GM08714 (cell line): ENCODE data around the gene SENP2.
"Not testable (repeated sequence)": the region's sequence is repeated elsewhere in the genome, so short reads cannot be mapped to it uniquely, and the experiment has no call there.

Experiments
- H3K4me3 ChIP-seq: fragments of 200-500 bp; sonication (Bioruptor generic); 2 replicates; pipeline ENCODE4 v1.5.1; 2014; ENCODE audit warnings: mild to moderate bottlenecking, low read length, inconsistent platforms
- ZNF274 ChIP-seq: IDR thresholded peaks from 2 replicates; pipeline ENCODE4 v1.6.1; 2012; ENCODE audit warnings: mild to moderate bottlenecking, low read depth, low read length

Gene SENP2

GRCh38 chr3:185647880-185648210 lies 61.8 kb downstream of the SENP2 start:
- no peak for TF ChIP-seq ZNF274
- H3K4me3 ChIP-seq = no peak overlapping the region

GRCh38 chr3:185648396-185648795 lies 62.3 kb downstream of the SENP2 start:
- TF ChIP-seq ZNF274 = no peak

GRCh38 chr3:185649414-185649813 lies 63.3 kb downstream of the SENP2 start:
- H3K4me3 ChIP-seq = no peak overlapping the region
- TF ChIP-seq ZNF274 = no peak

More at GRCh38 chr3:185648396-185648795, 62.3 kb downstream of the SENP2 start:
- H3K4me3 ChIP-seq = no peak overlapping the region

- H3K4me3 ChIP-seq = no peak overlapping the region
- no peak for TF ChIP-seq ZNF274
Observed at GRCh38 chr3:185651971-185652370, 65.9 kb downstream of the SENP2 start.

- no peak for TF ChIP-seq ZNF274
- no peak overlapping the region for H3K4me3 ChIP-seq
Observed at GRCh38 chr3:185653949-185654757, 68.1 kb downstream of the SENP2 start.

GRCh38 chr3:185654758-185655145 lies 68.7 kb downstream of the SENP2 start:
- no peak for TF ChIP-seq ZNF274
- no peak overlapping the region for H3K4me3 ChIP-seq

GRCh38 chr3:185655426-185656320 lies 69.6 kb downstream of the SENP2 start:
- TF ChIP-seq ZNF274 = no peak
- H3K4me3 ChIP-seq = no peak overlapping the region

- no peak overlapping the region for H3K4me3 ChIP-seq
- no peak for TF ChIP-seq ZNF274
Observed at GRCh38 chr3:185656321-185656840, 70.3 kb downstream of the SENP2 start.

GRCh38 chr3:185657211-185657610 lies 71.1 kb downstream of the SENP2 start:
- H3K4me3 ChIP-seq = no peak overlapping the region
- TF ChIP-seq ZNF274 = no peak

- no peak overlapping the region for H3K4me3 ChIP-seq
- no peak for TF ChIP-seq ZNF274
Observed at GRCh38 chr3:185657691-185658503, 71.8 kb downstream of the SENP2 start.

- no peak for TF ChIP-seq ZNF274
- H3K4me3 ChIP-seq = no peak overlapping the region
Observed at GRCh38 chr3:185658504-185658912, 72.4 kb downstream of the SENP2 start.

- H3K4me3 ChIP-seq = no peak overlapping the region
- TF ChIP-seq ZNF274 = no peak
Observed at GRCh38 chr3:185658943-185659342, 72.8 kb downstream of the SENP2 start.

- no peak for TF ChIP-seq ZNF274
- no peak overlapping the region for H3K4me3 ChIP-seq
Observed at GRCh38 chr3:185659942-185660921, 74.1 kb downstream of the SENP2 start.

GRCh38 chr3:185661296-185661695 lies 75.2 kb downstream of the SENP2 start:
- H3K4me3 ChIP-seq = not testable (repeated sequence)
